KBM-7 (cell line): Measurements from ENCODE around the gene ZNF787.

ENCODE experiments used
- DNase-seq: peaks from one replicate; pipeline ENCODE4 v3.0.0-alpha.2; 2015
- in situ Hi-C: fragments of 300-500 bp; cut with MboI; formaldehyde crosslinking; loops from 2 replicates; pipeline ENCODE4 v1.14.3; 2020; ENCODE audit warnings: low sequenced_read_pairs, low pct_unique_long_range_greater_than_20kb, mixed read lengths

ZNF787 gene

DNA sequence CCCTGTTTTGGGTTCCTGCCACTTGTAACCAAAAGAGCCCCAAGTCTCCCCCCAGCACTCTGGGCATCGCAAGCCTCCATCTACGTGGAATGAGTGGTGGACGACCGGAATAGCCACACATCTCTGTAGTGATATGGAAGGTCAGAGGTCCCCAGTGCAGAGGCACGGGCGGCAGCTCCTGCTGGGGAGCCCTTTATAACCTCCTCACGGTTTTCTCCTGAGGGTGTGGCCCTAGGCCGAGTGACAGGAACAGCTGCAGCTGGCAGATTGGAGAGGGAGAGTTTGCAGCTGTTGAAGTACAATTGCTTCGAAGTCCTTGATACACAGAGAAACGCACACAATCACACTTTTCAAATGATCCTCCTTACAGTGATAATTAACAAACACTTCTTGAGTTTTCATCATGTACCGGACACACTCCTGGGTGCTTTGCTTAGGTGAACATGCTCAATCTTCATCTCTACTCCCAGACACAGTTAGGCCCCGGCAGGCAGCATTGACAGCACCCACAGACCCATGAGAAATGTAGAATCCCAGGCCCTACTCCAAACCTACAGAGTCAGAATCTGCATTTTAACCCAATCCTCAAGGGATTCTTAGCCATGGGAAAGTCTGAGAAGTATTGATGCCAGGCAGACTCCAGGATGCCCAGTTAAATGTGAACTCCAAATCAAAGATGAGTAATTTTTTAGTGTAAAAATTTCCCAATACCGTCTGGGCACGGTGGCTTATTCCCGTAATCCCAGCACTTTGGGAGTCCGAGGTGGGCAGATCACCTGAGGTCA, 4.9 kb upstream of the ZNF787 start:
- in situ Hi-C loops = no loop called here
- no peak for DNase-seq

DNA sequence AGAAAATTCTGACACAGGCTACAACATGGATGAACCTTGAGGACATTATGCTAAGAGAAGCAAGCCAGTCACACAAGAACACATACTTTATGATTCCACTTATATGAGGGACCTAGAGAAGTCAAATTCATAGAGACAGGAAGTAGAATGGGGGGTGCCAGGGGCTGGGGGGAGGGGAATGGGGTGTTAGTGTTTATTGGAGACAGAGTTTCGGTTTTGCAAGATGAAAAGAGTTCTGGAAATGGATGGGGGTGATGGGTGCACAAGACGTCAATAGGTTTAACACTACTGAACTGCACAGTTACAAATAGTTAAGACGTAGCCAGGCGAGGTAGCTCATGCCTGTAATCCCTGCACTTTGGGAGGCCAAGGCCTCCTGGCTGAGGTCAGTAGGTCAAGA, 3.5 kb upstream of the ZNF787 start:
- in situ Hi-C loops = no loop called here
- DNase-seq = no peak

DNA sequence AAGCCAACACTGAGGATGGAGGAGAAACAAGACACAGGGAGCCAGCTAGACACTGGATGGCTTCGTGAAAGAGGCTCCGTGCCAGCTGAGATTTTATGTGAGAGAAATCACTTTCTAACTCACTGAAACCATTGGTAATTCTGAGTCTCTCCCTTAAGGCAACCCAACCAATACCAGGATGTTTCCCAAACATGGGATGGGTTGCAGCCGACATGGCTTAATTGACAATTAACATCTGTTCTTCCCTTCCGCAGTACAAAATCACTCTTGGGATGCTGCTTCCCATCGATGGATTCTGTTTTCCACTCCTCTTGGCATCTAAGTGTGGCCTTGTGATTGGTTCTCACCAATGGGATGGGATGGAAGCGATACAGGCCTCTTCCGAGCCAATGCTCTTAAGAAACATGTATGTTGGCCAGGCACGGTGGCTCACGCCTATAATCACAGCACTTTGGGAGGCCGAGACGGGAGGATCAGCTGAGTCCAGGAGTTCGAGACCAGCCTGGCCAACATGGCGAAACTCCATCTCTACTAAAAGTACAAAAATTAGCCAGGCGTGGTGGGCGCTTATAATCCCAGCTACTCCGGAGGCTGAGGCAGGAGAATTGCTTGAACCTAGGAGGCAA, 2.3 kb upstream of the ZNF787 start:
- DNase-seq = no peak
- in situ Hi-C loops = no loop called here

DNA sequence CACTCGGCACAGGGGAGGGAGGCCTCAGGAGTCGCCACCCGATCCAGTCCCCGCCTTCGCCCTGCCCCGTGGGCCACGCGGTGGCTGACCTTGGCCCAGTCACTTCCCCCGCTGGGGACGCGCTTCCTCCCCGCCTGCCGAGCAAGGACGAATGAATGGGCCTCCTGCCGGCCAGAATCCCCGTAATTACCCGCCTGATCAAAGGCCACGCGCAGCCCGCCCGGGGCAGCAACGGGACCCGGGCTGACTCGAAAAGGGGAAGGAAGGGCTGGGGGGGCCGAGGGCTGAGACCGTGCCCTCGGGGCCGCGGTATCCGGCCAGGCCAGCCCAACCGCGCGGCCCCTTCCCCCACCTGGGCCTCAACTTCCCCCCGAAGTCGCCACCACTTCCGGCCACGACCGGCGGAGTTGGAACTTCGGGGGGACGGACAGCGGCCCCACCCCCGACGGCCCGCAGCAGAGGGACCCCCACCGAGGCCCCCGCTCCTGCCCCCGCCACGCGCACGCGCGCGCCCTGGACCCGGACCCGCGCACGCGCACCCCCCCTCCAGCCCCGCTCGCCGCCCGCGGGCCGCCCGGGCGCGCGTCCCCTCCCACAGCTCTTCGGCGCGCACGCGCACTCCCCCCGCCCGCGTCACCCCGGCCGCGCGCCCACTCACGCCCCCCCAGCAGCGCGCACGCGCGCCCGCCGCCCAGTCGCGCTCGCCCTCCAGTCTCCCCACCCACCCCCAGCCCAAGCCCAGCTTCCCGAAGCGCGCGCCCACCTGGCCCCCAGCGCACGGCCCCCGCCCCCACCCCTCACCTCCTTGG, 520 bp downstream of the ZNF787 start:
- DNase-seq = peak; percentile 89
- in situ Hi-C loops = no loop called here

DNA sequence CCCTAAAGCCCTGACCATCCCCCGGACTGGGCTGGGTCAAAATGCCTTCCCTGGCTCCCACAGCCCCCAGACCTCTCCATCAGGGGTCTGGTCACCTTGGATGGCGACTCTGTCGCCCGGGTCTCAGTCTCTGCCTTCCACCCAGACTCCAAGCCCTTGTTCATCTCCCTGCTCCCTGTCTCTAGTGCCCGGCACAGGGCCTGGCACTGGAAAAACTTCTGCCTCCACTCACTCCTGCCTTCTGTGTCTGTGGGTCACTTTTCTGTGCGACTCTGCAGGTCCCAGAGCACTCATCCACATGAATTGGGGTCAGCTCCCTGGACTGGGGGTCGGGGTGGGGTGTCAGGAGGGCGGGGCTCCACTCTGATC, 1.1 kb downstream of the ZNF787 start:
- in situ Hi-C loops = no loop called here
- no peak for DNase-seq

DNA sequence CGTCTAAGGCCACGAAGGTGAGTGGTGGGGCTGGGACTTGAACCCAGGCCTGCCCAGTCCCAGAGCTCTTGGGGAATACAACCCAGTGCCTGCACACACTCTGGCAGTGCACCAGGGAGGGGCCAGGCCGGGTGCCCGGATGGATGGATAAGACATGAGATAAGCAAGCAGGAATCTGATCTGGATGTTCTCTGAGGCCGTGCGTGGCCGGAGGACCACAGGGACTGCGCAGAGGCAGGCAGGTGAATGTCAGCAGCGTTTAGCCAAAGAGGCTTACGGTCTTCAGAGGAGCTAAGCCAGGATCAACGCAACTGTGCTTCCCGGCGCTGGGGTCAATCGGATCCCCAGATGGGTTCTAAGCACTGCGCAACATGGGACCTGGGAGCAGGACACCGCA, 1.5 kb downstream of the ZNF787 start:
- in situ Hi-C loops = no loop called here
- no peak for DNase-seq

DNA sequence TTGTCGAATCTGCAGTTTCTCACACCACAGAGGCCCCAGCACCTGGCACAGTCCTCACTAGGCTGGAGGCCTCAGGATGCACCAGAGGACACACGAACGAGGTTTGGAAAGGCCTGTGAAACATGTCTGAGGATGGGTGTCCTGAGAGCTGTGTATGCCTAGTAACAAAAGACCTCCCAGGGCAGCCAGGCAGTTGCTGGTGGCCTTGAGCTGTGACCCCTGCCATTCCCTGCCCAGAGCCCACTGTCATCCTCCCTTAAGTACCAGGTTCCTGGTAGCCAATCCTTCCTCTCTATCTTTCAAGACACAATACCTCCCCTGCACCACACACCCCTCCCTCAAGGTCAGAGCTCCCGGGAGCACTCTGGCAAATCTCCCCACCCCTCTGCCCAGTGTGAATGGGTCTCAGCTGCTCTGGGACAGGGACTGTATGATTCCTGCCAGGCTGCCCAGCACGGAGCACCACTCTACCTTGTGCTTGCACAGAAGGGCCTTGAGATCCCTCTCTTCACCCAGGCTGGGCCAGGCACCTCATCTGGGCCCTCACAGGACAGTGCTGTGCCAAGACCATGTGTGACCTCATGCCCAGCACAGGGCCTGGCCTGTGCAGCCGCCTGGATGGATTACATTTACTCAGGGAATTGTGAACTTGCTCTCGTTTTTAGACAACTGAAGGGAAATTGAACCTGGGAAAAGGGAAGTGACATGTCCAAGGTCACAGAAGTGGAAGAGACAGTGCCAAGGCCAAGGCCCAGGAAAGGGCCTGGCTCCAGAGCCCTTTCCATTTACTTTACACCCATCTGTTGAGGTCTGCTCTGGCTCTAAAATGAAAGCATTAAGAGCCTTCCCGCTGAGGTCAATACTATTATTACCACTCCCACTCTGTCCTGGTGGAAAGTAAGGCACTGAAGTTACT, 2.2 kb downstream of the ZNF787 start:
- DNase-seq = no peak
- in situ Hi-C loops = no loop called here

DNA sequence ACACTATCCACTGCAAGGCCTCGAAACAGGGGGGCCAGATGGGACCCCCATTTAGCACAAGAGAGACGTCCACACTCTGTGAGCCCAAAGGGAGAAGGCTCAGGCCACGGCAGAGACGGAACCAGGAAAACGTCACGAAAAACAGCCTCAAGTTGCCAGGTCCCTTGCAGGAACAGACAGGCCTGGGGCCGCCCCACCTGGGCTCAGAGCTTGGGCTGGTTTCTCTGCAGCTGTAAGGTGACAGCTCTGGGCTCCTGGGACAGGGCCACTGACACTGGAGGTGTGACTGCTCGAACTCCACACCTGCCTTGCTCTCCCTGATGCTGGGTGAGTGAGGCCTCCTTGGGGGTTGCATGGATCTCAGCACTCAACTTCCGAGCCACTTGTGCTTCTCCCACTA, 3.2 kb downstream of the ZNF787 start:
- in situ Hi-C loops = no loop called here
- DNase-seq = no peak

DNA sequence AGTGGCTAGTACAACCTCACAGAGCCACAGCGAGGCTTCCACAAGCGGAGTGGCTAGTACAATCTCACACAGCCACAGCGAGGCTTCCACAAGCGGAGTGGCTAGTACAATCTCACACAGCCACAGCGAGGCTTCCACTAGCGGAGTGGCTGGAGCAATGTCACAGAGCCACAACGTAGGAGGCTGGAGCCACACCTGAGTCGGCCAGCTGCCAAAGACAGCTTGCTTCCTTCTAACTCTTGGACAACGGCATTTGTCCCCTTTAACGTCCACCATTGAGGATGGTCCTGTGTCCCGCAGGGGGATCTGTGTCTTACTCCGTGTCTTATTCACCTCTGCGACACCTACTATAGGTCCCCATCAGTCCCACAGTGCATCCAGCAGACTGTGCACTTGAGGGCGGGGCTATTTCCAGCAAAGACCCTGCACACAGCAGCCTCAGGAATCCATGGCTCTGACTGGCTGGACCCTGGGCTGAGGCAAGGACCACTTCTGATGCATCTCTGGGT, 3.7 kb downstream of the ZNF787 start:
- in situ Hi-C loops = no loop called here
- DNase-seq = no peak

DNA sequence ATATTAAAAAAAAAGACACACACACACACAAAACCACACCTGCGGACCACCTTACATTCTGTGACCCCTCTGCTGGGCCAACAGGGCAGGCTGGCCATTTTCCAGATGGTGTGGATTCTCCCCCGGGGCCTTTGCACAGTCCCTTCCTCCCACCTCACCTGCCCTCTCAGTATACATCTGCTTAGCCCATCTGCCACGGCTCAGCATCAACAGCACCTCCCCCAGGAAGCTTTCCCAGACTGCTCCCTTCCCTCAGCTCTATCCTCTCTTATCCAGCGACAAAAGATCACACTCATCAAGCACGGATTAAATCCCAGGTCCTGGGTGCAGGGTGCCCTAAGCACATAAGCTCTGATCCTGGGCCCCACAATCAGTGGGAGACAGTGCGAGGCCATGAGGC, 4.5 kb downstream of the ZNF787 start:
- in situ Hi-C loops = no loop called here
- no peak for DNase-seq

DNA sequence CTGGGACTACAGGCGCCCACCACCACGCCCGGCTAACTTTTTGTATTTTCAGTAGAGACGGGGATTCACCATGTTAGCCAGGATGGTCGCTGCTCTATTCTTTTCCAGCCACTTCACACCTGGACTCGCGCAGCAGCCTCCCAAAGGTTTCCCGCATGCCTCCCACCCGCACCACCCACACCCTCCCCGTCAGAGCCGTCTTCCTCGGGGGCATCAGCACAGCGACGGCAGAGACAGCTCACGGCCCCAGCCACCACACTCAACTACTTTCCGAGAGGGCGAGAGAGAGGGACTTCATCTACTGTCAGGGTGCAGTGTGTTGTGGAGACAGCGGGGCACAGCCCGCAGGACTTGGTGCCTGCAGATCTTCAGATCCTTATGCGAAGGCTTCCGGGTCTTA, 5.6 kb downstream of the ZNF787 start:
- in situ Hi-C loops = no loop called here
- no peak for DNase-seq

DNA sequence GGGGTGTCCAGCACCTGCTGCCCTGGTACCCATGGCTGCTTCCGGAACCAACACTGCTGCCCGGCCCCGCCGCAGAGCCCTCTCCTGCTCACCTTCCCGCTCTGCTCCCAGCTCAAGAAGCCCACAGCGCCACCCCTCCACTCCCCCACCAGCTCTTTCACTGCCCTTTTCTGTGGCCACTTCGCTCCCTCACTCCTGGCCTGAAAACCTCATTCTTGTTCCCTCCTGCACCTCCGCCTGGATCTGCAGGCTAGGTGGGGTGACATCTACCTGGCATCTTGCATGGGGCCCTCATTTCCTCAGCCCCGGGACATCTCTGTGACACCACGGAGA, 6.4 kb downstream of the ZNF787 start:
- in situ Hi-C loops = no loop called here
- no peak for DNase-seq

DNA sequence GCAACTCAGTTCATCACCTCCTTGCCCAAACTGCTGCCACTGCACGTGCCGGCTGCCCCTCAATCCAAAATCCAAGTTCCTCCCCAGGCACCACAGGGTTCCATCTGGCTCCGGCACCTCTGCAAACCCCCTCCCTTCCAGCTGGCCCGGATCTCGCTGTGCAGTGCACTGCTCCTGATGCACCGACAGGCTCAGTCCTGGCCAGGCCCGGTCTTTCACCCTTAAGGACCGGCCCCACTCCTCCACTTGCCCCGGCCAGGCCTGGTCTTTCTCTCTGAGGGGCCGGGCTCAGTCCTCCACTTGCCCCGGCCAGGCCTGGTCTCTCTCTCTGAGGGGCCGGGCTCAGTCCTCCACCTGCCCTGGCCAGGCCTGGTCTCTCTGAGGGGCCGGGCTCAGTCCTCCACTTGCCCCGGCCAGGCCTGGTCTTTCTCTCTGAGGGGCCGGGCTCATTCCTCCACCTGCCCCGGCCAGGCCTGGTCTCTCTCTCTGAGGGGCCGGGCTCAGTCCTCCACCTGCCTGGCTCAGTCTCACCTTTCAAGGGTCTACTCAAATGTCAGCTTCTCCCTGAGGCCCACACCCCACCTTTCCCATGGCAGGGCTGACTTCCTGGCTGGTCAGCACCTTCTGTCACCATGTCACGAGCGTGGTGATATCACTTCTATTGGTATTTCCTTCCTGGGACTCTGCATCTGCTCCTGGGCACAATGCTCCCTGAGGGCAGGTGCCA, 6.9 kb downstream of the ZNF787 start:
- in situ Hi-C loops = no loop called here
- DNase-seq = no peak

DNA sequence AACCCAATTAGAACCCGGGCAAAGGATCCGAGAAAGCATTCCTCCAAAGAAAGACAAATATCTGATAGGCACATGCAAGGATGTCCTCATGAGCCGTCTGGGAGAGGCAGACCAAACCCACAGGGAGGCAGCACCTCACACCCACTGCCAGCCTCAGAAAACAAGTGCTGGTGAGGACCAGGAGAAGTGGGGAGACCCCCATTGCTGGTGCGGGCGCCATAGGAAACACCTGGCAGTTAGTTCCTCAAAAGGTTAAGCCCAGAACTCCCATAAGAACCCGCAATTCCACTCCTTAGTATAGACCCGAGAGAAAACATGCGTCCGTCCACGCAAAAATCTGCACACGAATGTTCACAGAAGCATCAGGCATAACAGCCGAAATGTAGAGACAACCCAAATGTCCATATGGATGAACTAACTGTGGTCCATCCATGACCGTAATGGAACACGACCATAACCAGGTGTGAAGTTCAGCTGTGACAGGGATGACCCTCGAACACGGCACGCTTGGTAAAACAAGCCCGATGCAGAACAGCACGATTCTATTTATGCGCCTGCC, 7.9 kb downstream of the ZNF787 start:
- DNase-seq = peak; percentile 40
- in situ Hi-C loops = no loop called here

DNA sequence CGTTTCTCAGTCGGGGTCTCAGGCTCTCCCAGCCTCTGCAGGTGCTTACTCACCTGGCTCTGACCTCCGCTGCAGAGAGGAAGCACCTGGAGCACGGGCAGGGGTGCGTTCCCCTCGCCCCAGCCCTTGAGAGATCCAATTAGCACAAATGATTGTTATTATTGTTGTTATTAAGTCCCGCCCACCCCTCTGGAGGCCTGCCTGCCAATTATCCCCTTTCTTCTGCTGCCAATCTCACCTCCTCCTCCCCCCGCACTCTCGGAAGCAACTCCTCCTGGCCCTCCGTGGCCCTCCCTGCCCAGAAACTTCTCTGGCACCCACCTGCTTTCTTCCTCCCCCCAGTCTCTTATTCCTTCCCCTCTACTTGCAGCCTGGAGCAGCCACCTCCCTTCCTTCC, 8.8 kb downstream of the ZNF787 start:
- DNase-seq = no peak
- in situ Hi-C loops = no loop called here

DNA sequence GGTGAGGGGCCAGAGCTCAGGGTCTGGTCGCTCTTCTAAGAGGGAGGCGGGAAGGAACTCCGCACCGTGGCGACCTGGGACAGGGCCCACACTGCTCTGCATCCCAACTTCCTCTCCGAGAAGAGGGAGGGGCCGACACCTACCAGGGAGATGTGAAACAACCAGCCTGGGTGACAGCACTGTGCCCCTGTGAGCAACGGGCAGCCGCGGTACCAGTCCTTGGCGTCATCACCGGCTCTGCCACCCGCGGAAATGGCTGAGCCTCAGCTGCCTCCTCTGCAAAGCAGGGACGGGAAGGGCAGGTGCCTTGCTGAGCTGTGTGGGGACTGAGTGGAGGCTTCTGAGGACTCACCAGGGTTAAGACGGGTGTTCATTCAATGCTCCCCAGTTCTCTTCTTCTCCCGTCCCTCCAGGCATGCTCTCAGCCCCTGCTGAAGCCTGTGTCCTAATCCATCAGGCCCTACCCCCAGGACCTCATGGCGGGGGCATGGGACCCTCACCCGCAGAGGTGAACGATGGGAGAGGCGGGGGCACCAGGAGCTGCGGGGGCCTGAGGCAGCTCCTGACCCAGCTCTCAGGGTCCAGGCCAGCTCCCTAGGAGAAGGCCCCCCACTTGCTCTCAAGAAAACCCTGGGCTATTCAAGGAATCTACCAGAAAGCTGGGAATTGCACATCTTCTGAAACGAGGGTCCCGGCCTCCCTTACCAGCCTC, 9.3 kb downstream of the ZNF787 start:
- in situ Hi-C loops = no loop called here
- DNase-seq = no peak

DNA sequence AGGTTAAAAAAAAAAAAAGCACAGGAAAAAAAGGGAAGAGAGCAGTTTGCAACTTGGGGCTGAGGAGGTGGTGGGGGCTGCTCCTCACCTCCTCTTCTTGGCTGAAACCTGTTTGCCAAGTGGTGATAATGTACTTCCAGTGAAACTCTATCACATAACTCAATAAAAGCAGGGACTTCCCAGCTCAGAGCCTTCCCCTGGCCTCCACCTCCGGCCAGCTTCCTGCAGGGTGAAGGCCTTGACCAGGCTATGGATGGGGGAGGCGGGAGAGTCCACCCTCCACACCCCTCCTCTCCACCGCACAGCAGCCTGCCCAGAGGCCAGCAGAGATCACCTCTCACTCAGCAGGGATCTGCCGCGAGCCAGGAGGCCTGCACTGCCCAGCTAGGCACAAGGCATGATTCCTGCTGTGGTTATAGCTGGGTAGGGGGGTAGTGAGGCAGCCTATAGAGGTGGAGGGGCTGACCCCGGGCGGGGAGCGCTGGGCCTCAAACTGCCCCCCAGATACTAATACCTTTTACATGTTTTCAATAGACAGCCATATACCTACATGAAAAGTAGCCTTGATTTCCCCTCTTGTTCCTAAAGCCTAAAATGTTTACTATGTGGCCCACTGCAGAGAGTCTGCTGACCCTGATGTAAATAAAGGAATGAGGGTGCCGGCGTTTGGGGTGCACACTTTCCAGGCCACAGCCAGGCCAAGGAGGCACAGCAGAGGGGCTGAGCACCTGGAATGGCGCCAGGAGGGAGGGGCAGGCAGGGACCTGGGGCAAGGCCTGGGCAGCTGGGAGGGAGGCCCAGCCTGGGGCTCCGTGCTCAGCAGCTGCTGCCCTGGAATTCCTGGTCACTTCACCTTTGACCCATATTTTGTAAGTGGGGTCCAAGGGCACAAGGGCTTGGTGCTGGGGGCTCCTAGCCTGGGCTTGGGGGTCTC, 10.3 kb downstream of the ZNF787 start:
- in situ Hi-C loops = no loop called here
- DNase-seq = no peak
